Activated CD4-positive, alpha-beta memory T cell treated with anti-CD3 and anti-CD28 coated beads for 36 hours (primary cell): ENCODE data around the gene PDRG1. TPM values are rescaled to one million over a fixed set of nuclear protein-coding genes. Genes with fewer than 3 reads are reported as not detected.

Experiments used
- CTCF ChIA-PET: fragments of 350-600 bp; sonication (Branson Sonifier 250); formaldehyde crosslinking; loops from one replicate; lab custom pipeline; 2021; ENCODE audit warnings: antibody characterized with exemption, inconsistent platforms; lab: Charles Lee
- POLR2A ChIA-PET: fragments of 350-600 bp; sonication (Branson Sonifier 250); formaldehyde crosslinking; loops from one replicate; lab custom pipeline; 2021; ENCODE audit warnings: antibody characterized with exemption; lab: Charles Lee
- DNase-seq: peaks from one replicate; pipeline ENCODE4 v3.0.0-alpha.2; 2020
- H3K27ac Mint-ChIP-seq: one replicate; pipeline ENCODE4 v1.8.0; 2021; ENCODE audit warnings: mixed read lengths
- H3K27me3 Mint-ChIP-seq: one replicate; pipeline ENCODE4 v1.8.0; 2021; ENCODE audit warnings: mixed read lengths
- H3K36me3 Mint-ChIP-seq: one replicate; pipeline ENCODE4 v1.8.0; 2021; ENCODE audit warnings: mixed read lengths
- H3K4me1 Mint-ChIP-seq: one replicate; pipeline ENCODE4 v1.8.0; 2021; ENCODE audit warnings: low read depth, mixed read lengths
- H3K4me3 Mint-ChIP-seq: one replicate; pipeline ENCODE4 v1.8.0; 2021; ENCODE audit warnings: mild to moderate bottlenecking, mixed read lengths
- H3K9me3 Mint-ChIP-seq: one replicate; pipeline ENCODE4 v1.8.0; 2021; ENCODE audit warnings: mixed read lengths
- intact Hi-C: fragments of 100-400 bp; cut with micrococcal nuclease; formaldehyde crosslinking; loops from one replicate; pipeline ENCODE4 v1.15.1; 2023
- total RNA-seq, 2 experiments: library from RNA; stranded (reverse); gene quantifications; one replicate each; pipeline ENCODE4 v1.2.3, GENCODE V29; 2021

PDRG1 gene
- total RNA-seq: 10 to 100 TPM; 12.1 to 13.2 TPM

GRCh38 chr20:31951530-31952453, at the start of gene PDRG1:
Gene PDRG1, minus strand, starts transcription at chr20:31952046. Its CDS starts 85 bp downstream, at chr20:31951961.
- intact Hi-C loops: loop anchor here (1.0 to 10.0 kb wide), 5 partner anchors 72 to 157 kb away; partner anchors contain the start of gene TM9SF4
- peak; percentile 98 for DNase-seq
- CTCF ChIA-PET: interaction anchor here (0.6 to 4.2 kb wide), 33 partner anchors 8 to 144 kb away, joined by 3 to 102 read pairs (median 5); partner anchors contain the start of gene XKR7
- Mint-ChIP-seq H3K27me3 (peaks cover 8% of the 10 kb centered on the region), H3K4me1 (peaks cover 27% of the 10 kb centered on the region), H3K9me3 (no peaks in the 10 kb centered on the region), H3K4me3 (peak within 1 kb of the TSS; percentile 97), H3K36me3 (peaks cover 25% of the 10 kb centered on the region), H3K27ac (peak within 1 kb of the TSS; percentile 90)
- POLR2A ChIA-PET: interaction anchor here (1.3 kb wide), 1 partner anchor 10 kb away, joined by 6 read pairs; no protein-coding TSS in a partner anchor

GRCh38 chr20:31998246-31998645, 46.4 kb upstream of the PDRG1 start:
- POLR2A ChIA-PET: no interaction called here
- H3K4me3 Mint-ChIP-seq: no peak overlapping the region
- no peak for DNase-seq
- peaks cover 31% of the 10 kb centered on the region for H3K27me3 Mint-ChIP-seq
- H3K36me3 Mint-ChIP-seq: no peaks in the 10 kb centered on the region
- no peaks in the 10 kb centered on the region for H3K4me1 Mint-ChIP-seq
- H3K27ac Mint-ChIP-seq: no peak overlapping the region
- intact Hi-C loops: no loop called here
- CTCF ChIA-PET: no interaction called here
- H3K9me3 Mint-ChIP-seq: no peaks in the 10 kb centered on the region

GRCh38 chr20:31996996-31997395, 45.1 kb upstream of the PDRG1 start:
- DNase-seq: no peak
- Mint-ChIP-seq H3K27ac (no peak overlapping the region), H3K4me1 (no peaks in the 10 kb centered on the region), H3K4me3 (no peak overlapping the region), H3K36me3 (no peaks in the 10 kb centered on the region), H3K27me3 (peaks cover 35% of the 10 kb centered on the region), H3K9me3 (no peaks in the 10 kb centered on the region)
- intact Hi-C loops: no loop called here
- POLR2A ChIA-PET: no interaction called here
- CTCF ChIA-PET: no interaction called here

GRCh38 chr20:31992086-31992485, 40.2 kb upstream of the PDRG1 start:
- no peak for DNase-seq
- no peak overlapping the region for H3K27ac Mint-ChIP-seq
- intact Hi-C loops: no loop called here
- no peak overlapping the region for H3K4me3 Mint-ChIP-seq
- POLR2A ChIA-PET: no interaction called here
- H3K9me3 Mint-ChIP-seq: no peaks in the 10 kb centered on the region
- no peaks in the 10 kb centered on the region for H3K36me3 Mint-ChIP-seq
- H3K27me3 Mint-ChIP-seq: peaks cover 34% of the 10 kb centered on the region
- H3K4me1 Mint-ChIP-seq: no peaks in the 10 kb centered on the region
- CTCF ChIA-PET: interaction anchor here (0.7 to 1.1 kb wide), 2 partner anchors 34 to 100 kb away, joined by 3 to 4 read pairs; no protein-coding TSS in a partner anchor

- CTCF ChIA-PET: interaction anchor here (0.6 to 1.1 kb wide), 2 partner anchors 35 to 69 kb away, joined by 4 read pairs; no protein-coding TSS in a partner anchor
- no peak overlapping the region for H3K4me3 Mint-ChIP-seq
- POLR2A ChIA-PET: no interaction called here
- H3K27me3 Mint-ChIP-seq: peaks cover 28% of the 10 kb centered on the region
- H3K4me1 Mint-ChIP-seq: no peaks in the 10 kb centered on the region
- no peak overlapping the region for H3K27ac Mint-ChIP-seq
- H3K36me3 Mint-ChIP-seq: no peaks in the 10 kb centered on the region
- DNase-seq: no peak
- no peaks in the 10 kb centered on the region for H3K9me3 Mint-ChIP-seq
- intact Hi-C loops: no loop called here
Measured at GRCh38 chr20:31991339-31991705, 39.5 kb upstream of the PDRG1 start.

- H3K27me3 Mint-ChIP-seq: peaks cover 24% of the 10 kb centered on the region
- ChIA-PET CTCF (interaction anchor here (0.6 kb wide), 1 partner anchor 69 kb away, joined by 4 read pairs; no protein-coding TSS in a partner anchor), POLR2A (no interaction called here)
- H3K27ac Mint-ChIP-seq: no peak overlapping the region
- no peaks in the 10 kb centered on the region for H3K36me3 Mint-ChIP-seq
- H3K4me3 Mint-ChIP-seq: no peak overlapping the region
- no peaks in the 10 kb centered on the region for H3K9me3 Mint-ChIP-seq
- intact Hi-C loops: no loop called here
- no peak for DNase-seq
- H3K4me1 Mint-ChIP-seq: no peaks in the 10 kb centered on the region
Measured at GRCh38 chr20:31990641-31991338, 38.9 kb upstream of the PDRG1 start.

GRCh38 chr20:31989030-31989645, 37.3 kb upstream of the PDRG1 start:
- intact Hi-C loops: no loop called here
- no peak overlapping the region for H3K4me3 Mint-ChIP-seq
- CTCF ChIA-PET: no interaction called here

GRCh38 chr20:31988430-31989015, 36.7 kb upstream of the PDRG1 start:
- peaks cover 8% of the 10 kb centered on the region for H3K27me3 Mint-ChIP-seq
- H3K27ac Mint-ChIP-seq: no peak overlapping the region
- POLR2A ChIA-PET: no interaction called here

More at GRCh38 chr20:31989030-31989645, 37.3 kb upstream of the PDRG1 start:
- Mint-ChIP-seq H3K27me3 (peaks cover 13% of the 10 kb centered on the region), H3K9me3 (no peaks in the 10 kb centered on the region), H3K4me1 (no peaks in the 10 kb centered on the region), H3K27ac (no peak overlapping the region), H3K36me3 (no peaks in the 10 kb centered on the region)
- no peak for DNase-seq
- POLR2A ChIA-PET: no interaction called here

GRCh38 chr20:31987744-31988143, 35.9 kb upstream of the PDRG1 start:
- Mint-ChIP-seq H3K9me3 (no peaks in the 10 kb centered on the region), H3K36me3 (no peaks in the 10 kb centered on the region), H3K27me3 (peaks cover 2% of the 10 kb centered on the region), H3K27ac (no peak overlapping the region), H3K4me3 (no peak overlapping the region), H3K4me1 (no peaks in the 10 kb centered on the region)
- ChIA-PET POLR2A (no interaction called here), CTCF (no interaction called here)
- no peak for DNase-seq
- intact Hi-C loops: no loop called here

More at GRCh38 chr20:31988430-31989015, 36.7 kb upstream of the PDRG1 start:
- Mint-ChIP-seq H3K9me3 (no peaks in the 10 kb centered on the region), H3K4me1 (no peaks in the 10 kb centered on the region), H3K4me3 (no peak overlapping the region), H3K36me3 (no peaks in the 10 kb centered on the region)
- intact Hi-C loops: no loop called here
- CTCF ChIA-PET: no interaction called here
- DNase-seq: no peak

- Mint-ChIP-seq H3K9me3 (no peaks in the 10 kb centered on the region), H3K36me3 (no peaks in the 10 kb centered on the region), H3K4me1 (no peaks in the 10 kb centered on the region), H3K27me3 (peaks cover 5% of the 10 kb centered on the region), H3K27ac (no peak overlapping the region), H3K4me3 (no peak overlapping the region)
- CTCF ChIA-PET: no interaction called here
- no peak for DNase-seq
- intact Hi-C loops: no loop called here
- POLR2A ChIA-PET: no interaction called here
Measured at GRCh38 chr20:31984981-31985471, 33.2 kb upstream of the PDRG1 start.

GRCh38 chr20:31981784-31982183, 29.9 kb upstream of the PDRG1 start:
- CTCF ChIA-PET: no interaction called here
- no peaks in the 10 kb centered on the region for H3K9me3 Mint-ChIP-seq
- no peak overlapping the region for H3K27ac Mint-ChIP-seq

More at GRCh38 chr20:31981784-31982183, 29.9 kb upstream of the PDRG1 start:
- Mint-ChIP-seq H3K27me3 (peaks cover 9% of the 10 kb centered on the region), H3K4me1 (no peaks in the 10 kb centered on the region), H3K36me3 (no peaks in the 10 kb centered on the region), H3K4me3 (no peak overlapping the region)
- intact Hi-C loops: no loop called here
- DNase-seq: no peak
- POLR2A ChIA-PET: no interaction called here
